Measurements from ENCODE around the gene PWP2. TPM values are rescaled to one million over a fixed set of nuclear protein-coding genes. Genes with fewer than 3 reads are reported as not detected.

The PWP2 gene
- polyA plus RNA-seq, 1 experiment = 20.5 TPM

GRCh38 chr21:44062380-44062779 lies 44.8 kb upstream of the PWP2 start:
- ChIA-PET CTCF (interaction anchor here (1.1 to 1.5 kb wide), 2 partner anchors 14 to 20 kb away, joined by 3 to 4 read pairs; no protein-coding TSS in a partner anchor), POLR2A (no interaction called here)
- H3K36me3 ChIP-seq (ENCODE audit: control insufficient read depth, insufficient read depth, low read length) = peaks cover 25% of the 10 kb centered on the region
- no peak overlapping the region for H3K4me3 ChIP-seq (ENCODE audit: low read depth, low read length)
- no peaks in the 10 kb centered on the region for H3K27me3 ChIP-seq (ENCODE audit: control insufficient read depth, insufficient read depth, low read length)
- no peak for DNase-seq (ENCODE audit: low read depth)
- no peak for TF ChIP-seq CTCF (IDR thresholded peaks at IDR 0.05; ENCODE audit: insufficient read depth, low read depth, low read length)

GRCh38 chr21:44063151-44063912 lies 43.9 kb upstream of the PWP2 start:
- no peak overlapping the region for H3K4me3 ChIP-seq (ENCODE audit: low read depth, low read length)
- ChIA-PET CTCF (interaction anchor here (0.9 to 1.5 kb wide), 3 partner anchors 13 to 21 kb away, joined by 3 to 4 read pairs (median 3); no protein-coding TSS in a partner anchor), POLR2A (no interaction called here)
- peaks cover 25% of the 10 kb centered on the region for H3K36me3 ChIP-seq (ENCODE audit: control insufficient read depth, insufficient read depth, low read length)
- no peak for DNase-seq (ENCODE audit: low read depth)
- H3K27me3 ChIP-seq (ENCODE audit: control insufficient read depth, insufficient read depth, low read length) = no peaks in the 10 kb centered on the region
- TF ChIP-seq CTCF (IDR thresholded peaks at IDR 0.05; ENCODE audit: insufficient read depth, low read depth, low read length) = no peak

- TF ChIP-seq CTCF (IDR thresholded peaks at IDR 0.05; ENCODE audit: insufficient read depth, low read depth, low read length) = no peak
- Histone ChIP-seq H3K4me3 (ENCODE audit: low read depth, low read length) (no peak overlapping the region), H3K27me3 (ENCODE audit: control insufficient read depth, insufficient read depth, low read length) (no peaks in the 10 kb centered on the region), H3K36me3 (ENCODE audit: control insufficient read depth, insufficient read depth, low read length) (peaks cover 22% of the 10 kb centered on the region)
- no peak for DNase-seq (ENCODE audit: low read depth)
- POLR2A ChIA-PET = no interaction called here
- CTCF ChIA-PET = no interaction called here
Observed at GRCh38 chr21:44064852-44065403, 42.3 kb upstream of the PWP2 start.

- Histone ChIP-seq H3K27me3 (ENCODE audit: control insufficient read depth, insufficient read depth, low read length) (no peaks in the 10 kb centered on the region), H3K36me3 (ENCODE audit: control insufficient read depth, insufficient read depth, low read length) (peaks cover 23% of the 10 kb centered on the region), H3K4me3 (ENCODE audit: low read depth, low read length) (no peak overlapping the region)
- ChIA-PET CTCF (no interaction called here), POLR2A (no interaction called here)
- no peak for TF ChIP-seq CTCF (IDR thresholded peaks at IDR 0.05; ENCODE audit: insufficient read depth, low read depth, low read length)
- no peak for DNase-seq (ENCODE audit: low read depth)
Observed at GRCh38 chr21:44065428-44065827, 41.8 kb upstream of the PWP2 start.

- TF ChIP-seq CTCF (IDR thresholded peaks at IDR 0.05; ENCODE audit: insufficient read depth, low read depth, low read length) = no peak
- Histone ChIP-seq H3K27me3 (ENCODE audit: control insufficient read depth, insufficient read depth, low read length) (no peaks in the 10 kb centered on the region), H3K36me3 (ENCODE audit: control insufficient read depth, insufficient read depth, low read length) (peaks cover 23% of the 10 kb centered on the region), H3K4me3 (ENCODE audit: low read depth, low read length) (no peak overlapping the region)
- ChIA-PET CTCF (no interaction called here), POLR2A (no interaction called here)
- DNase-seq (ENCODE audit: low read depth) = no peak
Observed at GRCh38 chr21:44066116-44066515, 41.1 kb upstream of the PWP2 start.
